H1 (cell line): Measurements from ENCODE around the gene TBC1D19. TPM values are rescaled to one million over a fixed set of nuclear protein-coding genes. Genes with fewer than 3 reads are reported as not detected.

Experiments used
- FOSL1 ChIP-seq: IDR thresholded peaks from 2 replicates; pipeline ENCODE4 v1.6.1; 2011; ENCODE audit warnings: mild to moderate bottlenecking, low read depth, low read length, moderate library complexity; ENCODE audit not compliant: insufficient read depth
- SUZ12 ChIP-seq: fragments of 200-600 bp; sonication (generic); IDR thresholded peaks from 2 replicates; pipeline ENCODE4 v1.6.1; 2012; ENCODE audit warnings: mild to moderate bottlenecking, inconsistent platforms, low read length, moderate library complexity, mixed read lengths
- polyA plus RNA-seq, 7 experiments: library from polyadenylated mRNA; depleted of rRNA in 3 of 7; stranded (reverse) in 5 of 7; unstranded in 2 of 7; fragments of >200 nt in 5 of 7; fragments of 200-250 nt in 2 of 7; gene quantifications; 1 replicate in 5 of 7; 2 replicates in 1 of 7; 4 replicates in 1 of 7; pipeline versions ENCODE4 v1.2.1 to v1.2.3, GENCODE V29; 2011 to 2013; ENCODE audit warnings: missing spikeins in 2 of 7, mixed read lengths in 2 of 7
- total RNA-seq: library from RNA; stranded (reverse); fragmentation: NEBNext Ultra II Directional; extraction: Animal tissue kit (Norgen Biotek cat#: 25700); gene quantifications from 2 replicates; pipeline ENCODE4 v1.2.1, GENCODE V29; 2021

The TBC1D19 gene
- total and polyA plus RNA-seq, 2 of the 8 experiments (the other 6 are each of a cell fraction or from before 2014, with no cell fraction given) = 1.9 to 3.5 TPM

- TF ChIP-seq SUZ12 (no peak), FOSL1 (no peak)
These were observed 10.5 kb upstream of the TBC1D19 start (continued) for GRCh38 chr4:26573389-26573794.
